SK-N-MC (cell line): Measurements from ENCODE around the gene PPP1R1B.

Experiments
- EZH2 ChIP-seq: fragments of 200-600 bp; sonication (generic); IDR thresholded peaks from one replicate; pipeline ENCODE4 v1.6.1; 2017; ENCODE audit warnings: antibody characterized with exemption
- POLR2AphosphoS5 ChIP-seq: IDR thresholded peaks from 2 replicates; pipeline ENCODE4 v1.6.1; 2012; ENCODE audit warnings: mild to moderate bottlenecking, low read depth, low read length, borderline replicate concordance

- no peak for TF ChIP-seq EZH2
- no peak for TF ChIP-seq POLR2AphosphoS5
Observed at GRCh38 chr17:39663340-39663687, 36.6 kb downstream of the PPP1R1B start.
